Thymus (tissue), 11 donors: Measurements from ENCODE around the gene KIAA0040. TPM values are rescaled to one million over a fixed set of nuclear protein-coding genes. Genes with fewer than 3 reads are reported as not detected.
"Not testable (repeated sequence)": the region's sequence is repeated elsewhere in the genome, so short reads cannot be mapped to it uniquely, and the experiment has no call there.

Experiments
- DNase-seq, 9 donors: peaks; one replicate each; pipeline ENCODE4 v3.0.0-alpha.2; 2013; ENCODE audit warnings: low spot score in 9 of 9, low read depth in 6 of 9, missing footprints in 1 of 9
- H3K27ac ChIP-seq, 2 donors: one replicate each; pipeline ENCODE4 v1.5.1; 2013; ENCODE audit warnings: control low read depth in 1 of 2, low read depth in 1 of 2, low read length in 1 of 2, mild to moderate bottlenecking in 1 of 2, moderate library complexity in 1 of 2
- H3K27me3 ChIP-seq, 2 donors: one replicate each; pipeline ENCODE4 v1.5.1; 2013; ENCODE audit warnings: low read length in 1 of 2; ENCODE audit not compliant: control insufficient read depth in 2 of 2, insufficient read depth in 1 of 2
- H3K36me3 ChIP-seq, 2 donors: one replicate each; pipeline ENCODE4 v1.5.1; 2013; ENCODE audit warnings: low read length in 1 of 2, mild to moderate bottlenecking in 1 of 2, moderate library complexity in 1 of 2; ENCODE audit not compliant: control insufficient read depth in 2 of 2, insufficient read depth in 2 of 2
- H3K4me1 ChIP-seq, 2 donors: one replicate each; pipeline ENCODE4 v1.5.1; 2013; ENCODE audit warnings: low read length in 2 of 2; ENCODE audit not compliant: control insufficient read depth in 2 of 2, insufficient read depth in 2 of 2
- H3K4me3 ChIP-seq, 2 donors: one replicate each; pipeline ENCODE4 v1.5.1; 2013; ENCODE audit warnings: low read length in 2 of 2, control low read depth in 1 of 2, mild to moderate bottlenecking in 1 of 2
- H3K9me3 ChIP-seq, 2 donors: one replicate each; pipeline ENCODE4 v1.5.1; 2013; ENCODE audit warnings: low read length in 1 of 2, mild to moderate bottlenecking in 1 of 2; ENCODE audit not compliant: control insufficient read depth in 2 of 2, insufficient read depth in 1 of 2
- WGBS: extraction: QIAGEN DNeasy Blood & Tissue Kit; methylation state at CpG from one replicate; pipeline ENCODE4 v1.1.7; 2013; 5-methylcytosine and 5-hydroxymethylcytosine counted together
- polyA plus RNA-seq: library from polyadenylated mRNA; stranded (reverse); fragments of 200-250 nt; gene quantifications from one replicate; pipeline ENCODE4 v1.2.3, GENCODE V29; 2013
- total RNA-seq: library from RNA; stranded (reverse); fragments of 120-200 nt; gene quantifications from one replicate; pipeline ENCODE4 v1.2.4, GENCODE V29; 2013
- donor health status: healthy.

The KIAA0040 gene
- total and polyA plus RNA-seq, 2 donors = 12.7 to 14.4 TPM

GRCh38 chr1:175116903-175117302 is 75.7 kb downstream of the KIAA0040 start:
- Histone ChIP-seq H3K27ac (no peak overlapping the region), H3K27me3 (no peaks in the 10 kb centered on the region), H3K9me3 (no peaks in the 10 kb centered on the region), H3K4me1 (no peaks in the 10 kb centered on the region), H3K4me3 (no peak overlapping the region), H3K36me3 (no peaks in the 10 kb centered on the region)
- no peak for DNase-seq
- 90% methylated on average over 11 of the region's 11 CpGs for WGBS

GRCh38 chr1:175116210-175116798 is 76.3 kb downstream of the KIAA0040 start:
- DNase-seq = no peak
- Histone ChIP-seq H3K27ac (no peak overlapping the region), H3K4me3 (no peak overlapping the region), H3K4me1 (no peaks in the 10 kb centered on the region), H3K9me3 (no peaks in the 10 kb centered on the region), H3K27me3 (no peaks in the 10 kb centered on the region), H3K36me3 (no peaks in the 10 kb centered on the region)
- WGBS = 91% methylated on average over 1 of the region's 1 CpG

- Histone ChIP-seq H3K4me1 (no peaks in the 10 kb centered on the region), H3K27ac (no peak overlapping the region), H3K4me3 (no peak overlapping the region), H3K9me3 (no peaks in the 10 kb centered on the region), H3K36me3 (no peaks in the 10 kb centered on the region), H3K27me3 (no peaks in the 10 kb centered on the region)
- WGBS = 85% methylated on average over 2 of the region's 2 CpGs
- DNase-seq = no peak
Measured at GRCh38 chr1:175114996-175115395, 77.6 kb downstream of the KIAA0040 start.

- not testable (repeated sequence) for H3K9me3 ChIP-seq, DNase-seq, H3K27ac ChIP-seq, H3K27me3 ChIP-seq, H3K4me1 ChIP-seq, H3K36me3 ChIP-seq, H3K4me3 ChIP-seq
- WGBS = 97% methylated on average over 24 of the region's 25 CpGs
Measured at GRCh38 chr1:175108331-175108820, 84.2 kb downstream of the KIAA0040 start.

Other genes with a start within 250 kb of the KIAA0040 start
- 91.4 TPM for gene CACYBP, start 192.8 kb downstream of the KIAA0040 start, total RNA-seq
- 53.6 TPM for gene CACYBP, start 192.8 kb downstream of the KIAA0040 start, polyA plus RNA-seq
- gene MRPS14, start 169.4 kb downstream of the KIAA0040 start, total RNA-seq = 34.1 TPM
- 27.8 TPM for gene MRPS14, start 169.4 kb downstream of the KIAA0040 start, polyA plus RNA-seq
- gene TNN, start 124.9 kb downstream of the KIAA0040 start, total RNA-seq = 0.38 TPM
- gene TNN, start 124.9 kb downstream of the KIAA0040 start, polyA plus RNA-seq = 0.27 TPM